ENCODE measurements around the gene ASCC1. TPM values are rescaled to one million over a fixed set of nuclear protein-coding genes. Genes with fewer than 3 reads are reported as not detected.

The ASCC1 gene
- total RNA-seq, 2 donors from 2014 or later = 15.2 to 30.3 TPM

DNA sequence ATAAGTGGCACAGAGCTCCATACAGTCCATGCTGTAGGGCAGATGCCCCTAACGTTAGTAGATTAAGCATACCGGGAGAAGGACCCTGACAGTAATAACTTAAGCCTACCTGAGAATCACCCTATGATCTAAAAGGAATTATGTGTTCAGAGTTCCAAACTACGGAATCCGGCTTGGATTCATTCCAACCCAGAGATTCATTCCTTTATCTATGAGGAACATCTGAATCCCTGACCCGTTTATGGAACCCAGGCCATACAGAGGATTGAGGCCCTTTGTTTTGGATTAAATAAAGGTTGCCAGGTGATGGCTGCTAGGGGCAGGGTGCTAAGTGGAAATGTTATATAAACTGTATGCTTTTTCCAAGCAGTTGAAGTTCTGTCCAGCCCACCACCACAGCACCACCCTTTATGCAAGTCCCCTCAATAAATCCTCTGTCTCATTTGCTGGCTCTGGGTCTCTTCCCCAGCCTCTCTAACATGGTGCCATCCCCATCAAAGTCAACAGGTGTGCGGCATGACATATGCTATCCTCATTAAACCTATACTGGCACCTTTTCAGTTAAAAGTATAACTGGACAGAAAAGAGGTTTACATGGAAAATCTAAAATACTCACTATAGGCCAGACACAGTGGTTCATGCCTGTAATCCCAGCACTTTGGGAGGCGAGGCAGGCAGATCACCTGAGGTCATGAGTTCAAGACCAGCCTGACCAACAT lies 9.4 kb downstream of the ASCC1 start:
- no peak for ATAC-seq (ENCODE audit: insufficient number of reproducible peaks, low FRiP score, low read depth)
- peaks cover 46% of the 10 kb centered on the region for H3K36me3 ChIP-seq

DNA sequence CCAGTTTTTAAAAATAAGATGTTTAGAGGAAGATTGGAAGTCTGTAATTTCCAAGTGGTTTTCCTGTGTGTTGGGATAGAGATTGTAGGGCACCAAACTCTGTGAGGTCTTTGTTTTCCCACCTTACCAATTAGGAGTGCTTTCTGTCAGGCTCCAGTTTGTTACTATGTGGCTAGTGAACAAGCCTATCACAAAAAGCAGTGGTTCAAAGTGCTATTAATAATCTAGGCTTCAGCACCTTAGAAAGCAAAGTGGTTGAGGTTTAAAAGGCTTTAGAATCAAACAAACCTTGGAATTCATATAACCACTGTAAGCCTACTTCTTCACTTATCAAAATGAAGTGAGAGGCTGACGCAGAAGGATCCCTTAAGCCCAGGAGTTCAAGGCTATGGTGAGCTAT lies 11.4 kb downstream of the ASCC1 start:
- Histone ChIP-seq H3K4me3 (no peak overlapping the region), H3K9me3 (no peaks in the 10 kb centered on the region), H3K27me3 (replicated peaks; ENCODE audit: insufficient read depth) (no peaks in the 10 kb centered on the region), H3K4me1 (ENCODE audit: control insufficient read depth in 1 of 2, low read depth in 2 of 2) (no peaks in the 10 kb centered on the region), H3K27ac (no peak overlapping the region), H3K36me3 (peaks cover 38% of the 10 kb centered on the region)
- ATAC-seq (ENCODE audit: insufficient number of reproducible peaks, low FRiP score, low read depth) (no peak), DNase-seq (ENCODE audit: low spot score) (no peak)
- TF ChIP-seq, protein P1, sequence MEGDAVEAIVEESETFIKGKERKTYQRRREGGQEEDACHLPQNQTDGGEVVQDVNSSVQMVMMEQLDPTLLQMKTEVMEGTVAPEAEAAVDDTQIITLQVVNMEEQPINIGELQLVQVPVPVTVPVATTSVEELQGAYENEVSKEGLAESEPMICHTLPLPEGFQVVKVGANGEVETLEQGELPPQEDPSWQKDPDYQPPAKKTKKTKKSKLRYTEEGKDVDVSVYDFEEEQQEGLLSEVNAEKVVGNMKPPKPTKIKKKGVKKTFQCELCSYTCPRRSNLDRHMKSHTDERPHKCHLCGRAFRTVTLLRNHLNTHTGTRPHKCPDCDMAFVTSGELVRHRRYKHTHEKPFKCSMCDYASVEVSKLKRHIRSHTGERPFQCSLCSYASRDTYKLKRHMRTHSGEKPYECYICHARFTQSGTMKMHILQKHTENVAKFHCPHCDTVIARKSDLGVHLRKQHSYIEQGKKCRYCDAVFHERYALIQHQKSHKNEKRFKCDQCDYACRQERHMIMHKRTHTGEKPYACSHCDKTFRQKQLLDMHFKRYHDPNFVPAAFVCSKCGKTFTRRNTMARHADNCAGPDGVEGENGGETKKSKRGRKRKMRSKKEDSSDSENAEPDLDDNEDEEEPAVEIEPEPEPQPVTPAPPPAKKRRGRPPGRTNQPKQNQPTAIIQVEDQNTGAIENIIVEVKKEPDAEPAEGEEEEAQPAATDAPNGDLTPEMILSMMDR (IDR thresholded peaks at IDR 0.05) = no peak

More for the DNA sequence above, 9.4 kb downstream of the ASCC1 start:
- Histone ChIP-seq H3K27me3 (replicated peaks; ENCODE audit: insufficient read depth) (no peaks in the 10 kb centered on the region), H3K4me3 (no peak overlapping the region), H3K4me1 (ENCODE audit: control insufficient read depth in 1 of 2, low read depth in 2 of 2) (no peaks in the 10 kb centered on the region), H3K27ac (no peak overlapping the region), H3K9me3 (no peaks in the 10 kb centered on the region)
- TF ChIP-seq, protein P1 (IDR thresholded peaks at IDR 0.05) = no peak
- no peak for DNase-seq (ENCODE audit: low spot score)

DNA sequence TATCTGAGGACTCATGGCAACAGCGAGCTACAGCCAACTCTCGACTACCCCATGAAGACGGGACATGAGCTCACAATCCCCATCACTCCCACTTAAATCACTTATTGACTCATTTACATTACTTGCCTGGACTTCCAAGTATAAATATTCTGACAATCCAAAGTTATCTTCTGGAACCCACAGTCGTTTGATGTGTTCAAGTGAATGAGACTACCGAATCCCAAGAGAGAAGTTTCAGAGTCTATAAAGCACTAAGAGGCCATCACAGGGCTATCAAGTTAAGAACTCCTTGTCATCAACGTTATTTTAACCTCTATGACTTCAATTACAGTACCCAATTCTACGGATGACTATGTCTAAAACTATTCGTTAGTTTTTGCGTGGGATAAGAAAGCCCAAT lies 11.8 kb downstream of the ASCC1 start:
- Histone ChIP-seq H3K4me1 (ENCODE audit: control insufficient read depth in 1 of 2, low read depth in 2 of 2) (no peaks in the 10 kb centered on the region), H3K9me3 (no peaks in the 10 kb centered on the region), H3K36me3 (peaks cover 37% of the 10 kb centered on the region), H3K4me3 (no peak overlapping the region), H3K27ac (no peak overlapping the region), H3K27me3 (replicated peaks; ENCODE audit: insufficient read depth) (no peaks in the 10 kb centered on the region)
- ATAC-seq (ENCODE audit: insufficient number of reproducible peaks, low FRiP score, low read depth) (no peak), DNase-seq (ENCODE audit: low spot score) (no peak)
- TF ChIP-seq, protein P1 (IDR thresholded peaks at IDR 0.05) = no peak

DNA sequence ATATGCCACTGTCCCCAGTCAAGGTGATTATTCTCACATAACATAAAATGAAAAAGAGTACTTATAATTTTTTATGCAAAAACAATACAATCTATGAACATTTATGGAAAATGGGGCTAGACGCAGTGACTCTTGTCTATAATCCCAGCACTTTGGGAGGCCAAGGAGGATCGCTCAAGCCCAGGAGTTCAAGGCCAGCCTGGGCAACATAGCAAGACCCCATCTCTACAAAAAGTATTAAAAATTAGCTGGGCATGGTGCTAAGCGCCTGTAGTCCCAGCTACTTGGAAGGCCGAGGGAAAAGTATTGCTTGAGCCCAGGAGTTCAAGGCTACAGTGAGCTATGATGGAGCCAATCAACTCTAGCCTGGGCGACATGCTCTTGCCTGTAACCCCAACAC lies 14.8 kb downstream of the ASCC1 start:
- no peaks in the 10 kb centered on the region for H3K4me1 ChIP-seq (ENCODE audit: control insufficient read depth in 1 of 2, low read depth in 2 of 2)
- no peaks in the 10 kb centered on the region for H3K9me3 ChIP-seq
- DNase-seq (ENCODE audit: low spot score) (no peak), ATAC-seq (ENCODE audit: insufficient number of reproducible peaks, low FRiP score, low read depth) (no peak)
- H3K4me3 ChIP-seq = no peak overlapping the region
- no peak overlapping the region for H3K27ac ChIP-seq
- H3K36me3 ChIP-seq = peaks cover 24% of the 10 kb centered on the region
- no peaks in the 10 kb centered on the region for H3K27me3 ChIP-seq (replicated peaks; ENCODE audit: insufficient read depth)
- TF ChIP-seq, protein P1 (IDR thresholded peaks at IDR 0.05) = no peak

DNA sequence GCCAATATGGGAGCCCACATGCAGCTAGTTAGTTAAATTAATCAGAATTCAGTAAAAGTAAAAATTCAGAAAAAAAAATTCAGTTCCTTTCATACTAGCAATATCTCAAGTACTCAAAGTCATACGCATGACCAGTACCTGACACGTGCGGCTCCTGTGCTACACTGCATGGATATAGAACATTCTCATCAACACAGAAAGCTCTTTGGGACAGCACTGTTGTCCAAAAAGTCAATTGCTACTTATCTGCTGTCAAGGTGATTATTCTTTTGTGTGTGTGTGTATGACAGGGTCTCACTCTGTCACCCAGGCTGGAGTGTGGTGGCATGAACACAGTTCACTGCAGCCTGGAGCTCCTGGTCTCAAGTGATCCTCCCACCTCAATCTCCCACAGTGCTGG lies 15.2 kb downstream of the ASCC1 start:
- no peak overlapping the region for H3K4me3 ChIP-seq
- TF ChIP-seq, protein P1 (IDR thresholded peaks at IDR 0.05) = no peak
- DNase-seq (ENCODE audit: low spot score) = no peak
- H3K4me1 ChIP-seq (ENCODE audit: control insufficient read depth in 1 of 2, low read depth in 2 of 2) = no peaks in the 10 kb centered on the region
- no peaks in the 10 kb centered on the region for H3K27me3 ChIP-seq (replicated peaks; ENCODE audit: insufficient read depth)
- no peak for ATAC-seq (ENCODE audit: insufficient number of reproducible peaks, low FRiP score, low read depth)
- peaks cover 25% of the 10 kb centered on the region for H3K36me3 ChIP-seq
- H3K9me3 ChIP-seq = no peaks in the 10 kb centered on the region
- no peak overlapping the region for H3K27ac ChIP-seq
